H1 (cell line): Measurements from ENCODE around the gene ELAPOR2. TPM values are rescaled to one million over a fixed set of nuclear protein-coding genes. Genes with fewer than 3 reads are reported as not detected.
A peak's percentile ranks its signal among the peaks of the same experiment; 100 is the strongest.

Experiments used
- CTCF ChIA-PET: fragments of 300-600 bp; sonication (Branson Sonifier 250); formaldehyde crosslinking; loops from one replicate; lab custom pipeline; 2021; ENCODE audit not compliant: partially characterized antibody; lab: Charles Lee
- POLR2A ChIA-PET: fragments of 300-600 bp; sonication (Branson Sonifier 250); formaldehyde crosslinking; loops from one replicate; lab custom pipeline; 2021; ENCODE audit warnings: inconsistent platforms; ENCODE audit not compliant: partially characterized antibody; lab: Charles Lee
- DNase-seq, 2 experiments: peaks; one replicate each; pipeline versions ENCODE4 v3.0.0 to v3.0.0-alpha.2; 2010 to 2022; ENCODE audit warnings: low spot score in 2 of 2, low read depth in 1 of 2, mixed read lengths in 1 of 2
- FAIRE-seq: peaks from 2 replicates; lab custom pipeline; 2011; peaks lifted over from hg19 to GRCh38; lab: Jason Lieb, UNC
- H2AFZ ChIP-seq: 2 replicates; pipeline ENCODE4 v1.8.1; 2012; ENCODE audit warnings: low read length, inconsistent platforms
- H2AK5ac ChIP-seq: 2 replicates; pipeline ENCODE4 v1.6.1; 2013; ENCODE audit warnings: low read depth, low read length
- H2BK120ac ChIP-seq: replicated peaks from 2 replicates; pipeline ENCODE3; 2013; ENCODE audit warnings: low read depth, low read length, inconsistent platforms
- H2BK12ac ChIP-seq: 2 replicates; pipeline ENCODE4 v1.6.1; 2013; ENCODE audit warnings: low read depth, low read length
- H2BK15ac ChIP-seq: 2 replicates; pipeline ENCODE4 v1.6.1; 2013; ENCODE audit warnings: low read length
- H2BK20ac ChIP-seq: 2 replicates; pipeline ENCODE4 v1.6.1; 2013; ENCODE audit warnings: low read length
- H2BK5ac ChIP-seq: 2 replicates; pipeline ENCODE4 v1.6.1; 2013; ENCODE audit warnings: low read depth, low read length
- H3K14ac ChIP-seq: 2 replicates; pipeline ENCODE4 v1.6.1; 2013; ENCODE audit warnings: inconsistent platforms; ENCODE audit not compliant: insufficient read length
- H3K18ac ChIP-seq: 2 replicates; pipeline ENCODE4 v1.6.1; 2013; ENCODE audit warnings: low read length; ENCODE audit errors: extremely low read depth
- H3K23ac ChIP-seq: 2 replicates; pipeline ENCODE4 v1.6.1; 2013; ENCODE audit warnings: inconsistent platforms; ENCODE audit not compliant: insufficient read length
- H3K23me2 ChIP-seq: 2 replicates; pipeline ENCODE4 v1.6.1; 2013; ENCODE audit warnings: low read depth, low read length
- H3K27ac ChIP-seq: 2 replicates; pipeline ENCODE4 v1.6.1; 2011; ENCODE audit warnings: low read depth, low read length, inconsistent platforms
- H3K27me3 ChIP-seq, 4 experiments: replicated peaks in 1 of 4; 1 replicate in 1 of 4; 2 replicates in 3 of 4; pipeline versions ENCODE4 v1.6.1 to v1.8.1; 2011 to 2013; ENCODE audit warnings: low read length in 3 of 4, mild to moderate bottlenecking in 3 of 4, inconsistent platforms in 2 of 4, mixed read lengths in 2 of 4, moderate library complexity in 1 of 4; ENCODE audit not compliant: control insufficient read depth in 3 of 4, insufficient read depth in 3 of 4; ENCODE audit errors: extremely low read depth in 1 of 4
- H3K36me3 ChIP-seq, 4 experiments: 2 replicates each; pipeline versions ENCODE4 v1.6.1 to v1.8.1; 2011 to 2013; ENCODE audit warnings: mild to moderate bottlenecking in 4 of 4, low read length in 3 of 4, moderate library complexity in 2 of 4, control low read depth in 1 of 4, inconsistent platforms in 1 of 4; ENCODE audit not compliant: insufficient read depth in 4 of 4, control insufficient read depth in 2 of 4
- H3K4ac ChIP-seq: replicated peaks from 2 replicates; pipeline ENCODE3; 2013; ENCODE audit warnings: low read length, low read depth, mixed read lengths, inconsistent platforms; ENCODE audit not compliant: insufficient read length
- H3K4me1 ChIP-seq, 4 experiments: replicated peaks in 1 of 4; 1 replicate in 1 of 4; 2 replicates in 3 of 4; pipeline versions ENCODE4 v1.6.1 to v1.8.1; 2011 to 2013; ENCODE audit warnings: low read length in 3 of 4, inconsistent platforms in 2 of 4, mixed read lengths in 1 of 4; ENCODE audit not compliant: insufficient read depth in 4 of 4, control insufficient read depth in 3 of 4
- H3K4me2 ChIP-seq, 2 experiments: 2 replicates each; pipeline versions ENCODE4 v1.6.1 to v1.8.1; 2011 to 2013; ENCODE audit warnings: low read depth in 2 of 2, low read length in 2 of 2, control low read depth in 1 of 2, inconsistent platforms in 1 of 2, mild to moderate bottlenecking in 1 of 2; ENCODE audit not compliant: insufficient read depth in 1 of 2
- H3K4me3 ChIP-seq, 4 experiments: fragments of 200-600, 300-600 bp in 1 of 4; sonication (generic), shearing (Covaris generic), sonication (Bioruptor Twin) in 1 of 4; 2 replicates each; pipeline versions ENCODE4 v1.5.1 to v1.8.1; 2011 to 2016; ENCODE audit warnings: low read length in 4 of 4, low read depth in 3 of 4, control low read depth in 2 of 4, inconsistent platforms in 2 of 4, mild to moderate bottlenecking in 2 of 4, mixed read lengths in 1 of 4, moderate library complexity in 1 of 4; ENCODE audit not compliant: insufficient read depth in 2 of 4; ENCODE audit errors: extremely low read depth in 1 of 4
- H3K56ac ChIP-seq: replicated peaks from 2 replicates; pipeline ENCODE3; 2013; ENCODE audit warnings: low read depth, mild to moderate bottlenecking, mixed read lengths, low read length, inconsistent platforms; ENCODE audit not compliant: insufficient read length
- H3K79me1 ChIP-seq: 2 replicates; pipeline ENCODE4 v1.6.1; 2013; ENCODE audit warnings: low read depth, low read length, control low read depth
- H3K79me2 ChIP-seq, 2 experiments: 2 replicates each; pipeline versions ENCODE4 v1.6.1 to v1.8.1; 2012 to 2013; ENCODE audit warnings: low read length in 2 of 2, mild to moderate bottlenecking in 2 of 2, inconsistent platforms in 1 of 2; ENCODE audit not compliant: insufficient read depth in 2 of 2, control insufficient read depth in 1 of 2
- H3K9ac ChIP-seq, 4 experiments: replicated peaks in 1 of 4; 1 replicate in 1 of 4; 2 replicates in 3 of 4; pipeline versions ENCODE4 v1.6.1 to v1.8.1; 2011 to 2013; ENCODE audit warnings: low read depth in 3 of 4, low read length in 3 of 4, control low read depth in 2 of 4, mild to moderate bottlenecking in 2 of 4, moderate library complexity in 2 of 4, inconsistent platforms in 1 of 4; ENCODE audit errors: extremely low read depth in 1 of 4
- H3K9me3 ChIP-seq, 2 experiments: 2 replicates each; pipeline versions ENCODE4 v1.6.1 to v1.8.1; 2012 to 2013; ENCODE audit warnings: mild to moderate bottlenecking in 2 of 2, moderate library complexity in 2 of 2, control low read depth in 1 of 2, inconsistent platforms in 1 of 2, low read depth in 1 of 2, low read length in 1 of 2, mixed read lengths in 1 of 2; ENCODE audit not compliant: insufficient read depth in 2 of 2
- H4K20me1 ChIP-seq, 2 experiments: replicated peaks in 1 of 2; 2 replicates each; pipeline versions ENCODE3 to v1.8.1; 2011 to 2013; ENCODE audit warnings: inconsistent platforms in 2 of 2, low read length in 2 of 2, mild to moderate bottlenecking in 1 of 2; ENCODE audit not compliant: insufficient read depth in 2 of 2, control insufficient read depth in 1 of 2
- H4K5ac ChIP-seq: 2 replicates; pipeline ENCODE4 v1.6.1; 2013; ENCODE audit warnings: low read length, low read depth, mixed read lengths, inconsistent platforms; ENCODE audit not compliant: insufficient read length
- H4K8ac ChIP-seq: 2 replicates; pipeline ENCODE4 v1.8.0; 2013; ENCODE audit warnings: mild to moderate bottlenecking, moderate library complexity, low read length, inconsistent platforms; ENCODE audit not compliant: insufficient read depth; ENCODE audit errors: extremely low read depth
- H4K91ac ChIP-seq: replicated peaks from 2 replicates; pipeline ENCODE3; 2013; ENCODE audit warnings: low read length, mixed read lengths, inconsistent platforms; ENCODE audit not compliant: insufficient read length
- WGBS, 2 experiments: shearing (Covaris generic) in 1 of 2; methylation state at CpG; one replicate each; pipeline versions ENCODE4 v1.1.6 to v1.1.7; 2013 to 2015; ENCODE audit warnings: low lambda C conversion rate in 2 of 2, mixed read lengths in 2 of 2, inconsistent platforms in 1 of 2, low coverage in 1 of 2, missing lambda C conversion rate in 1 of 2; ENCODE audit not compliant: insufficient replicate concordance in 2 of 2, insufficient coverage in 1 of 2, insufficient read length in 1 of 2; ENCODE audit errors: extremely low coverage in 1 of 2, missing lambda C conversion rate in 1 of 2; 5-methylcytosine and 5-hydroxymethylcytosine counted together
- polyA plus RNA-seq, 7 experiments: library from polyadenylated mRNA; depleted of rRNA in 3 of 7; stranded (reverse) in 5 of 7; unstranded in 2 of 7; fragments of >200 nt in 5 of 7; fragments of 200-250 nt in 2 of 7; gene quantifications; 1 replicate in 5 of 7; 2 replicates in 1 of 7; 4 replicates in 1 of 7; pipeline versions ENCODE4 v1.2.1 to v1.2.3, GENCODE V29; 2011 to 2013; ENCODE audit warnings: missing spikeins in 2 of 7, mixed read lengths in 2 of 7
- total RNA-seq: library from RNA; stranded (reverse); fragmentation: NEBNext Ultra II Directional; extraction: Animal tissue kit (Norgen Biotek cat#: 25700); gene quantifications from 2 replicates; pipeline ENCODE4 v1.2.1, GENCODE V29; 2021
- TF ChIP-seq, protein P1 (sequence below): IDR thresholded peaks from 2 replicates; pipeline ENCODE4 v1.6.1; 2012; ENCODE audit warnings: inconsistent platforms

The ELAPOR2 gene
- total and polyA plus RNA-seq, 2 of the 8 experiments (the other 6 are each of a cell fraction or from before 2014, with no cell fraction given): 12.9 to 32.9 TPM

DNA sequence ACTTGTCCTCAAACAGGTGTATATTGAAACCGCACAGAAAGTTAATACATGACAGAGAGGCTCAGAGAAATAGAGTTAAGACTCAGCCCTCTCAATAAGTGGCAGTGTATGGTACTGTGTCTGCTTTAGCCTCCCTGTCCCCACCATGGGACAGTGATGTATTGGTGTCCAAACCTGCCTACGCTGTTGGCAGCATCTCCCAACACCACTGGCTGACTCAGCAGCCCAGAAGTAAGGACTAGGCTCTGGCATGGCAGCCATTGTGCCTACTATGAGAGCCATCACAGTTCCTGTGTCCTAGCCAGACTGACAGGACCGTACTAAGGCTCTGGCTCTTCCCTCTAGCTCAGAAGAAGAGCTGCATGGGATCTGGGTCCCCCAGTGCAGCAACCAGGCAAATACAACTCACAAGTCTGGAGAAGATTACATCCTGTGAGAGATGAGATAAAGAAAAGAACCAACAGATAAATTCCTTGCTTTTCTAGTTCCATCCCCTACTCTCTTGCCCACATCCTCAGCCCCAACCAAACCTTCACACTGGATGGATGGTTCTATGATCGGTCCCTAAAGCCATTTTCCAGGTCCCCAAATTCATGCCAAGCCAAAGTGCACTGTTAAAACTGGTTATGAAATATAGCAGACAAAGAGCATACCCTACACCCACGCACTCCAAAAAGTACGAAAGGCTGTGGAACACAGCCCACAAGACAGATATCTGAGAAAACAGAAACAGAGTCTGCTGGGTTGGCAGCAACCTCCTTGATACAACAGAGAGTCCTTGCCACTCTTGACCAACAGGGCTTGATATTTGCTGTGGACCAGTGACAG lies 48.7 kb upstream of the ELAPOR2 start:
- Histone ChIP-seq H3K23me2 (no peaks in the 10 kb centered on the region; the same call in 1 of the 2 replicates), H3K4me3 (no peak overlapping the region), H2BK120ac (no peak overlapping the region), H3K27me3 (no peaks in the 10 kb centered on the region), H3K9ac (no peak overlapping the region), H3K23ac (no peak overlapping the region), H3K27ac (no peak overlapping the region), H3K4me1 (0 out of 7 replicates have a peak, but pooled peaks cover 0 to 3% (median 0%) of the 10 kb centered on the region in 4 experiments), H3K79me2 (no peaks in the 10 kb centered on the region), H2BK15ac (no peak overlapping the region), H3K9me3 (no peaks in the 10 kb centered on the region), H3K56ac (no peak overlapping the region), H3K79me1 (no peaks in the 10 kb centered on the region), H2AFZ (peak overlapping the region; percentile 70; the same call in 1 of the 2 replicates), H4K8ac (no peak overlapping the region), H3K4me2 (no peak overlapping the region), H3K4ac (no peak overlapping the region), H3K18ac (no peak overlapping the region), H2BK5ac (no peak overlapping the region), H2BK20ac (no peak overlapping the region), H4K20me1 (no peaks in the 10 kb centered on the region), H3K14ac (no peak overlapping the region), H2BK12ac (no peak overlapping the region), H3K36me3 (no peaks in the 10 kb centered on the region), H2AK5ac (no peak overlapping the region), H4K5ac (no peak overlapping the region), H4K91ac (no peak overlapping the region)
- FAIRE-seq (no peak), DNase-seq (no peak)
- CTCF ChIA-PET: interaction anchor here (0.8 to 1.1 kb wide), 2 partner anchors 9 to 13 kb away, joined by 3 read pairs; no protein-coding TSS in a partner anchor
- TF ChIP-seq, protein P1, sequence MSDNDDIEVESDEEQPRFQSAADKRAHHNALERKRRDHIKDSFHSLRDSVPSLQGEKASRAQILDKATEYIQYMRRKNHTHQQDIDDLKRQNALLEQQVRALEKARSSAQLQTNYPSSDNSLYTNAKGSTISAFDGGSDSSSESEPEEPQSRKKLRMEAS: no peak
- 93% methylated on average over 6 of the region's 6 CpGs; no CpG with 5 or more reads in 1 of the 2 experiments for WGBS, 2 experiments
- POLR2A ChIA-PET: no interaction called here
